Nephron (organoid): Measurements from ENCODE around the gene PTMA.

Experiments used
- H3K27ac Mint-ChIP-seq, 3 experiments: 2 replicates each; pipeline ENCODE4 v1.8.0; 2020; ENCODE audit warnings: mixed read lengths in 3 of 3, mild to moderate bottlenecking in 2 of 3, moderate library complexity in 1 of 3
- H3K27me3 Mint-ChIP-seq: 2 replicates; pipeline ENCODE4 v1.8.0; 2021; ENCODE audit warnings: low read depth, mild to moderate bottlenecking, moderate library complexity, mixed read lengths
- H3K36me3 Mint-ChIP-seq: 2 replicates; pipeline ENCODE4 v1.8.0; 2020; ENCODE audit warnings: low read depth, mixed read lengths
- H3K4me1 Mint-ChIP-seq: 2 replicates; pipeline ENCODE4 v1.8.0; 2020; ENCODE audit warnings: mixed read lengths
- H3K4me3 Mint-ChIP-seq, 3 experiments: 2 replicates each; pipeline ENCODE4 v1.8.0; 2020; ENCODE audit warnings: mild to moderate bottlenecking in 3 of 3, mixed read lengths in 3 of 3, moderate library complexity in 2 of 3
- H3K9me3 Mint-ChIP-seq: 2 replicates; pipeline ENCODE4 v1.8.0; 2020; ENCODE audit warnings: mixed read lengths
- CTCF ChIP-seq, 3 experiments: fragments of 200-600 bp; sonication (generic); IDR thresholded peaks; one replicate each; pipeline ENCODE4 v1.5.0; 2021; ENCODE audit warnings: antibody characterized with exemption in 3 of 3; ENCODE audit not compliant: unreplicated experiment in 3 of 3

The PTMA gene

GRCh38 chr2:231688719-231689118 lies 19.6 kb upstream of the PTMA start:
- Mint-ChIP-seq H3K4me3 (no peak overlapping the region), H3K9me3 (no peaks in the 10 kb centered on the region), H3K36me3 (no peaks in the 10 kb centered on the region), H3K27me3 (peaks cover 4% of the 10 kb centered on the region), H3K4me1 (peaks cover 9% of the 10 kb centered on the region), H3K27ac (no peak overlapping the region)
- TF ChIP-seq CTCF (IDR thresholded peaks at IDR 0.05; ENCODE audit: unreplicated experiment in 3 of 3), result no peak

GRCh38 chr2:231689124-231689893 lies 19.0 kb upstream of the PTMA start:
- Mint-ChIP-seq H3K27me3 (peaks cover 4% of the 10 kb centered on the region), H3K9me3 (no peaks in the 10 kb centered on the region), H3K4me3 (no peak overlapping the region), H3K27ac (peak overlapping the region in 1 of 3 experiments; percentile 24), H3K36me3 (no peaks in the 10 kb centered on the region), H3K4me1 (peaks cover 6% of the 10 kb centered on the region)
- no peak for TF ChIP-seq CTCF (IDR thresholded peaks at IDR 0.05; ENCODE audit: unreplicated experiment in 3 of 3)

GRCh38 chr2:231691251-231691772 lies 17.0 kb upstream of the PTMA start:
- Mint-ChIP-seq H3K4me3 (no peak overlapping the region), H3K36me3 (no peaks in the 10 kb centered on the region), H3K9me3 (no peaks in the 10 kb centered on the region), H3K4me1 (peaks cover 10% of the 10 kb centered on the region), H3K27me3 (peaks cover 4% of the 10 kb centered on the region), H3K27ac (no peak overlapping the region)
- TF ChIP-seq CTCF (IDR thresholded peaks at IDR 0.05; ENCODE audit: unreplicated experiment in 3 of 3), result no peak

- TF ChIP-seq CTCF (IDR thresholded peaks at IDR 0.05; ENCODE audit: unreplicated experiment in 3 of 3), result no peak
- Mint-ChIP-seq H3K4me3 (no peak overlapping the region), H3K4me1 (peaks cover 5% of the 10 kb centered on the region), H3K27me3 (peaks cover 4% of the 10 kb centered on the region), H3K36me3 (no peaks in the 10 kb centered on the region), H3K9me3 (no peaks in the 10 kb centered on the region), H3K27ac (no peak overlapping the region)
Measured at GRCh38 chr2:231692847-231693246, 15.5 kb upstream of the PTMA start.

GRCh38 chr2:231693956-231694355 lies 14.4 kb upstream of the PTMA start:
- Mint-ChIP-seq H3K4me3 (no peak overlapping the region), H3K36me3 (no peaks in the 10 kb centered on the region), H3K27me3 (peaks cover 4% of the 10 kb centered on the region), H3K9me3 (no peaks in the 10 kb centered on the region), H3K27ac (no peak overlapping the region), H3K4me1 (peaks cover 5% of the 10 kb centered on the region)
- TF ChIP-seq CTCF (IDR thresholded peaks at IDR 0.05; ENCODE audit: unreplicated experiment in 3 of 3), result no peak

- H3K27me3 Mint-ChIP-seq, result no peaks in the 10 kb centered on the region
- H3K4me1 Mint-ChIP-seq, result peaks cover 5% of the 10 kb centered on the region
- peak overlapping the region in 1 of 3 experiments; percentile 45 for H3K27ac Mint-ChIP-seq
Measured at GRCh38 chr2:231696004-231696367, 12.3 kb upstream of the PTMA start.

More at GRCh38 chr2:231696004-231696367, 12.3 kb upstream of the PTMA start:
- H3K36me3 Mint-ChIP-seq, result no peaks in the 10 kb centered on the region
- no peak for TF ChIP-seq CTCF (IDR thresholded peaks at IDR 0.05; ENCODE audit: unreplicated experiment in 3 of 3)
- H3K9me3 Mint-ChIP-seq, result no peaks in the 10 kb centered on the region
- H3K4me3 Mint-ChIP-seq, result no peak overlapping the region
